Trophoblast cell (in vitro differentiated cells and primary cell): ENCODE results near the gene CHST3.

Experiments used
- DNase-seq, 2 donors: peaks; one replicate each; pipeline ENCODE4 v3.0.0-alpha.2; 2016
- H2AFZ ChIP-seq: 2 replicates; pipeline ENCODE4 v1.6.1; 2013; ENCODE audit warnings: low read length, moderate library complexity, mild to moderate bottlenecking; ENCODE audit not compliant: insufficient read depth, poor library complexity
- H2AK5ac ChIP-seq: 2 replicates; pipeline ENCODE4 v1.6.1; 2013; ENCODE audit warnings: mild to moderate bottlenecking, low read length
- H2BK120ac ChIP-seq: 2 replicates; pipeline ENCODE4 v1.6.1; 2013; ENCODE audit warnings: low read length, mild to moderate bottlenecking, moderate library complexity; ENCODE audit not compliant: insufficient read depth, poor library complexity
- H2BK12ac ChIP-seq: 2 replicates; pipeline ENCODE4 v1.6.1; 2013; ENCODE audit warnings: mild to moderate bottlenecking, low read length, moderate library complexity
- H2BK5ac ChIP-seq: 2 replicates; pipeline ENCODE4 v1.6.1; 2013; ENCODE audit warnings: low read length, low read depth, moderate library complexity, mild to moderate bottlenecking; ENCODE audit not compliant: poor library complexity
- H3K14ac ChIP-seq: 2 replicates; pipeline ENCODE4 v1.6.1; 2013; ENCODE audit warnings: mild to moderate bottlenecking, low read length
- H3K18ac ChIP-seq: 2 replicates; pipeline ENCODE4 v1.6.1; 2013; ENCODE audit warnings: mild to moderate bottlenecking, low read length
- H3K23ac ChIP-seq: 2 replicates; pipeline ENCODE4 v1.6.1; 2013; ENCODE audit warnings: low read length
- H3K27ac ChIP-seq: 2 replicates; pipeline ENCODE4 v1.5.1; 2013; ENCODE audit warnings: low read depth, mild to moderate bottlenecking, inconsistent platforms, low read length, moderate library complexity
- H3K27me3 ChIP-seq: 2 replicates; pipeline ENCODE4 v1.6.1; 2013; ENCODE audit warnings: inconsistent platforms, mild to moderate bottlenecking, low read length, moderate library complexity; ENCODE audit not compliant: insufficient read depth
- H3K36me3 ChIP-seq, 2 experiments: 1 replicate in 1 of 2; 2 replicates in 1 of 2; pipeline ENCODE4 v1.6.1; 2013; ENCODE audit warnings: low read length in 2 of 2, mild to moderate bottlenecking in 2 of 2, moderate library complexity in 1 of 2; ENCODE audit not compliant: insufficient read depth in 2 of 2, control insufficient read depth in 1 of 2
- H3K4ac ChIP-seq: 2 replicates; pipeline ENCODE4 v1.6.1; 2013; ENCODE audit warnings: low read depth, mild to moderate bottlenecking, low read length, moderate library complexity
- H3K4me1 ChIP-seq, 2 experiments: 1 replicate in 1 of 2; 2 replicates in 1 of 2; pipeline ENCODE4 v1.6.1; 2013; ENCODE audit warnings: low read length in 2 of 2, mild to moderate bottlenecking in 2 of 2, moderate library complexity in 1 of 2; ENCODE audit not compliant: insufficient read depth in 2 of 2, control insufficient read depth in 1 of 2
- H3K4me2 ChIP-seq: 2 replicates; pipeline ENCODE4 v1.6.1; 2013; ENCODE audit warnings: inconsistent platforms, mild to moderate bottlenecking, low read length, moderate library complexity
- H3K4me3 ChIP-seq: 2 replicates; pipeline ENCODE4 v1.5.1; 2013; ENCODE audit warnings: mild to moderate bottlenecking, low read depth, low read length, inconsistent platforms
- H3K79me1 ChIP-seq: one replicate; pipeline ENCODE4 v1.6.1; 2013; ENCODE audit warnings: low read length
- H3K79me2 ChIP-seq: 2 replicates; pipeline ENCODE4 v1.6.1; 2013; ENCODE audit warnings: low read length, mild to moderate bottlenecking; ENCODE audit not compliant: control insufficient read depth, insufficient read depth, poor library complexity
- H3K9ac ChIP-seq: 2 replicates; pipeline ENCODE4 v1.6.1; 2013; ENCODE audit warnings: mild to moderate bottlenecking, low read length
- H3K9me3 ChIP-seq: 2 replicates; pipeline ENCODE4 v1.6.1; 2013; ENCODE audit warnings: low read depth, mild to moderate bottlenecking, control low read depth, inconsistent platforms, low read length; ENCODE audit not compliant: insufficient read depth
- H4K12ac ChIP-seq: 2 replicates; pipeline ENCODE4 v1.6.1; 2013; ENCODE audit warnings: low read depth, mild to moderate bottlenecking, low read length, moderate library complexity
- H4K8ac ChIP-seq: 2 replicates; pipeline ENCODE4 v1.6.1; 2013; ENCODE audit warnings: low read depth, mild to moderate bottlenecking, low read length, moderate library complexity
- H4K91ac ChIP-seq: one replicate; pipeline ENCODE4 v1.6.1; 2013; ENCODE audit warnings: low read depth, mild to moderate bottlenecking, low read length, moderate library complexity
- WGBS: extraction: QIAGEN DNeasy Blood & Tissue Kit; methylation state at CpG from one replicate; pipeline ENCODE4 v1.1.7; 2013; ENCODE audit warnings: missing lambda C conversion rate; ENCODE audit not compliant: insufficient read length, insufficient coverage; ENCODE audit errors: extremely low coverage; 5-methylcytosine and 5-hydroxymethylcytosine counted together

CHST3 gene

DNA sequence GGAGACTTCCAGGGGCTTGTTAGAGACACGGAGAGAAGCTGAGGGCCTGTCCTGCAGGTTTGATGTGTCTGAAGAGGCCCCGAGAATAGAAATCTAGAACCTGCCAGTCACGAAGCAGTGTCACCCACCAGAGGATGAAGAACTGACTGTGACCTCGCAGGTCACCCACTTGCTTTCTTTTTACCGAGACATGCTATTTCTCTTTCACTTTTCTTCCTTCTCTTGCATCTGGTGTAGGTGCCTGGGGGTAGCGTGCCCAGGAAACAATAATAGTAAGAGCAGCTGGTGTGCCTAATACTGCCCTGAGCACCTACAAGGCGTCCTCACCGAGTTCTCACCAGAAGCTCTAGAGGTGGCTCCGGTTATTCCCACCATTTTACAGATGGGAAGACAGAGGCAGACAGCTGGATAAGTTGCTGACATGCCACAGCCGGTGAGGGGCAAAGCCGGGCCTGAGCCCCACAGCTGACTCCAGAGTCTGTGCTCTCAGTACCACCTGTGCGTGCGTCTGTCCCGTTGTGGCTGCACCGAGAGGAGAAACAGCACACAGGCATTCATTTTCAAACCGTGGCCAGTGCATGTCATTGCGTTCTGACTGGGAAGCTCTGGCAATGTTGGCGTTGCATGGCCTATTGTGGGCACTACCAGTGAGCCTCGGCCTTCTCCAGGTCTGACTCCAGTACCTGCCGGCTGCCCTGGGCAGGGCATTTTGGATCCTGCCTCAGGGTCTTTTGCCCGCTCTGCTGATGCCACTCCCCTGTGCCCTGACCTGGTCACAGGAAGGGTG, 7.8 kb downstream of the CHST3 start:
- WGBS: no CpG with 5 or more reads among the region's 21 CpGs

DNA sequence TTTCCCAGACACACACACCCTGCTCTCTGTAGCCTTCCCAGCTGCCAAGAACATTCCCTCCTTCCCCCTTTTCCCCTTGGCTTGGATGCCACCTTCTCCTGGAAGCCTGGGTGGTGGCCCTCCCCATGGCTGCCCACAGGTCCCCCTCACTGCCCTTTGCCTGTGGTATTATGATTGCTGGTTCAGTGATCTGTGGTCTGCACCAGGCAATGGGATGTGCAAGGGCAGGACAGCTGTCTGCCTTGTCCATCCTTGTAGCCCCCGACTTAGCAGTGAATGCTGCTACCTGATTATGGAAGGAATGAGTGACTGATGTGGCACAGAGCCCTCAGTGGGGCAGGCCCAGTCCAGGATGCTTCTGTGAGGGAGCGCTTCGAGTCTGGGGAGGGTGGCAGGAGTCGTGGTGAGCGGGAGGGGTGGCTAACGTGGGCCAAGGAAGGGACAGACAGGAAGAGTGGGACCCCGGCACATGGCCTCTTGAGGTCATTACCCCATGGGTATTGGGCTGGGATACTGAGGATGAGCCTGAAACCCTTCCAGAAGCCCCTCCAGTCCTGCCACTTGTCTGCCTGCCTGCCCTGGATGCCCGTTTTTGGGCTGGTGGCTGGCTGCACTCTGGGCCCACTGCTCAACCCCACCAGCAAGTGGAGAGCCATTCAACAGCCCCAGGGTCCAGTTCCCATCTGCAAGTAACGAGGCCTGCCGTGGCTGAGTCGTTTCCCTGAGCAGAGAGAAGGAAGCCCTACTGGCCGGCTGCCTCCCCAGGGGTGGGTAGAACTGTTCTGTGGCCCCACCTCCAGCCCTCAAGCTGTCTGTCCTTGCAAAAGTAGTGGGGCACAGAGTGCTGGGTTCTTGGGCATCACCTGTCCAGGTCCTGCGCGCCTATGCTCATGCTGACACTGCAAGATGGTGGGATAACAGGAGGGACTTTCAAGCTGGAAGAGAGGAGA, 8.8 kb downstream of the CHST3 start:
- Histone ChIP-seq H2BK5ac (no peak overlapping the region), H3K18ac (peak overlapping the region; percentile 45), H4K8ac (no peak overlapping the region), H2AK5ac (no peak overlapping the region), H3K9ac (peak overlapping the region; percentile 8), H3K14ac (no peak overlapping the region), H2AFZ (peak overlapping the region; percentile 8), H3K36me3 (peaks cover 6 to 9% of the 10 kb centered on the region in 2 experiments), H2BK120ac (no peak overlapping the region), H2BK12ac (no peak overlapping the region), H3K79me1 (peaks cover 8% of the 10 kb centered on the region), H3K4me2 (no peak overlapping the region), H3K79me2 (peaks cover 4% of the 10 kb centered on the region), H4K91ac (peak overlapping the region; percentile 10), H3K4me3 (no peak overlapping the region), H3K27me3 (no peaks in the 10 kb centered on the region), H3K4me1 (peaks cover 34 to 40% of the 10 kb centered on the region in 2 experiments), H4K12ac (no peak overlapping the region), H3K4ac (no peak overlapping the region), H3K27ac (no peak overlapping the region), H3K9me3 (no peaks in the 10 kb centered on the region), H3K23ac (no peak overlapping the region)
- no CpG with 5 or more reads among the region's 14 CpGs for WGBS
- DNase-seq: no peak

More for the DNA sequence above, 7.8 kb downstream of the CHST3 start:
- Histone ChIP-seq H3K4ac (no peak overlapping the region), H4K8ac (no peak overlapping the region), H3K18ac (peak overlapping the region; percentile 38), H3K79me2 (peaks cover 4% of the 10 kb centered on the region), H2BK120ac (no peak overlapping the region), H3K14ac (no peak overlapping the region), H2AFZ (no peak overlapping the region), H3K27ac (no peak overlapping the region), H4K12ac (no peak overlapping the region), H3K27me3 (no peaks in the 10 kb centered on the region), H3K79me1 (peaks cover 6% of the 10 kb centered on the region), H4K91ac (no peak overlapping the region), H3K4me1 (peaks cover 33 to 37% of the 10 kb centered on the region in 2 experiments), H3K9ac (no peak overlapping the region), H2BK12ac (no peak overlapping the region), H2BK5ac (no peak overlapping the region), H3K23ac (no peak overlapping the region), H3K9me3 (no peaks in the 10 kb centered on the region), H3K4me3 (no peak overlapping the region), H3K36me3 (peaks cover 6 to 9% of the 10 kb centered on the region in 2 experiments), H2AK5ac (no peak overlapping the region), H3K4me2 (no peak overlapping the region)
- no peak for DNase-seq

DNA sequence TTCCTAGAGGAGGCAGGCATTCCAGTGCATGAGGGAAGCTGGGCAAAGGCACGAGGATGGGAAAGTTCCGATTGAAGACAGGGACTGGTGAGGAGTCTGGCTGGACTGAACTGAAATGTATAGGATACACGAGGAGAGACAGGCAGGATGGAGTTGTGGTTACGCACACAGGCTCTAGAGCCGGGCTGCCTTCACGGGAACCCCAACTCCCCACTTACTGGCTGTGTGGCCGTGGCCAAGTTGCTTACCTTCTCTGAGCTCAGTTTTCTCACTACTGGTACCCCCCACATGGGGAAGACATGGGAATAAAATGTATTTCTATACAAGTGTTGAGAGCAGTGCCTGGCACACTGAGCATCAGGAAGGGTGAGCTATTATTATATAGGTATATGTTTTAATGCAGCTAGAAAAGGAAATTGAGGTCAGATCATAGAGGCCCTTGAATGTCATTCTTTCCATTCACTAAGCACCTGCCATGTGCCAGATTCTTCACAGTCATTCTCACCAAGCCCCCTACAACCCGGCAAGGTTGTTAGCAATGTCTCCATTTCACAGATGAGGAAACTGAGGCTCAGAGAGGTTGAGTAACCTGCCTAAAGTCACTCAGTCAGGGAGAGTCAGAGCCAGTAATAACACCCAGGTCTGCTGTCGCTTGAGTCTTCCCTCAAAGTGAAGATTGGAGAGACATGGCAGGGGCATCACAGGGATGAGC, 9.7 kb downstream of the CHST3 start:
- H3K4me3 ChIP-seq: no peak overlapping the region
- H3K4me2 ChIP-seq: no peak overlapping the region
- H2AFZ ChIP-seq: no peak overlapping the region
- H3K14ac ChIP-seq: no peak overlapping the region
- H4K8ac ChIP-seq: no peak overlapping the region
- H2BK120ac ChIP-seq: no peak overlapping the region
- no CpG with 5 or more reads among the region's 9 CpGs for WGBS
- no peak overlapping the region for H3K27ac ChIP-seq
- H3K9ac ChIP-seq: peak overlapping the region; percentile 8
- H2BK12ac ChIP-seq: no peak overlapping the region
- H4K91ac ChIP-seq: peak overlapping the region; percentile 10
- peak overlapping the region; percentile 45 for H3K18ac ChIP-seq
- H2BK5ac ChIP-seq: no peak overlapping the region
- no peak overlapping the region for H2AK5ac ChIP-seq
- H3K4ac ChIP-seq: no peak overlapping the region
- peaks cover 8% of the 10 kb centered on the region for H3K79me1 ChIP-seq
- no peak overlapping the region for H3K23ac ChIP-seq
- peaks cover 40 to 41% of the 10 kb centered on the region in 2 experiments for H3K4me1 ChIP-seq
- H3K79me2 ChIP-seq: peaks cover 4% of the 10 kb centered on the region
- no peak overlapping the region for H4K12ac ChIP-seq
- H3K36me3 ChIP-seq: peaks cover 7 to 9% of the 10 kb centered on the region in 2 experiments
- no peaks in the 10 kb centered on the region for H3K27me3 ChIP-seq
- no peaks in the 10 kb centered on the region for H3K9me3 ChIP-seq
- DNase-seq: no peak

DNA sequence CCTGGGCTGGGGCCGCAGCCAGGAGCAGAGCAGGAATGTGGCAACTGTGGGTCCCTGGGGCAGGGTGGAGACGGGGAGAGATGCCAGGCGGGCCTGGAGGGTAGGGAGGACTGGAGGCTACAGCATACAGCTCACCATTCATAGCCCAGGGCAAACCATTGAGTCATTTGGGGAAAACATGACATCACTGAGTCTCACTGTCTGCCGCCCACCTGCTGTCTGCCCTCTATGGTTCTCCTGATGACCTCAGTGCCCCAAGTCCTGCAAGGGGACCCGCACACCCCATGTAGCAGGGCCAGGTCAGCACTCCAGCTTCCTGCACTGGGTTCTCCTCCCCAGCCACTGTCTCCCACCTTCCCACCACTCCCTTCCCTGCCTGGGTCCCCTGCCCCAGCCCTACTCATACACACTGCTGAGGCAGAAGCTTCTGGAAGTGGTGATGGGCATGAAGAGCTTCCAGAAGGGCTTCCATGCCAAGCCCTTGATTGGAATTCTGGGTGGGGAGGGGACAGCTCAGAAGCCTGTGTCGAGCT, 10.4 kb downstream of the CHST3 start:
- Histone ChIP-seq H3K79me1 (peaks cover 8% of the 10 kb centered on the region), H3K36me3 (peaks cover 8 to 9% of the 10 kb centered on the region in 2 experiments), H3K18ac (peak overlapping the region; percentile 11), H3K27me3 (no peaks in the 10 kb centered on the region), H4K8ac (no peak overlapping the region), H2BK5ac (no peak overlapping the region), H2AFZ (no peak overlapping the region), H4K91ac (no peak overlapping the region), H3K9me3 (no peaks in the 10 kb centered on the region), H2BK120ac (no peak overlapping the region), H3K27ac (no peak overlapping the region), H4K12ac (no peak overlapping the region), H2AK5ac (peak overlapping the region; percentile 3), H3K23ac (no peak overlapping the region), H3K4me2 (no peak overlapping the region), H2BK12ac (no peak overlapping the region), H3K14ac (no peak overlapping the region), H3K4me1 (peaks cover 40 to 41% of the 10 kb centered on the region in 2 experiments), H3K79me2 (peaks cover 3% of the 10 kb centered on the region), H3K4ac (no peak overlapping the region), H3K9ac (no peak overlapping the region), H3K4me3 (no peak overlapping the region)
- WGBS: no CpG with 5 or more reads among the region's 6 CpGs
- DNase-seq: peak; percentile 80 to 91
